ENCODE data around the gene PLEKHF1. TPM values are rescaled to one million over a fixed set of nuclear protein-coding genes. Genes with fewer than 3 reads are reported as not detected.
A peak's percentile ranks its signal among the peaks of the same experiment; 100 is the strongest.
"Not testable (repeated sequence)": the region's sequence is repeated elsewhere in the genome, so short reads cannot be mapped to it uniquely, and the experiment has no call there.

The PLEKHF1 gene
- total RNA-seq, 1 donor from 2014 or later, result 29.4 TPM

- Mint-ChIP-seq H3K9me3 (ENCODE audit: low read depth) (no peaks in the 10 kb centered on the region), H3K4me1 (ENCODE audit: low read depth) (peaks cover 42% of the 10 kb centered on the region), H3K36me3 (ENCODE audit: low read depth) (peaks cover 6% of the 10 kb centered on the region), H3K27ac (ENCODE audit: unreplicated experiment) (peak overlapping the region; percentile 82), H3K4me3 (ENCODE audit: unreplicated experiment) (no peak overlapping the region), H3K27me3 (ENCODE audit: low read depth) (no peaks in the 10 kb centered on the region)
- DNase-seq (ENCODE audit: low spot score), result no peak
- no peak for TF ChIP-seq CTCF (IDR thresholded peaks at IDR 0.05)
Measured at GRCh38 chr19:29708554-29709439, 43.5 kb downstream of the PLEKHF1 start.

- H3K36me3 Mint-ChIP-seq (ENCODE audit: low read depth); H3K27me3 Mint-ChIP-seq (ENCODE audit: low read depth); H3K27ac Mint-ChIP-seq (ENCODE audit: unreplicated experiment); DNase-seq (ENCODE audit: low spot score); H3K4me3 Mint-ChIP-seq (ENCODE audit: unreplicated experiment); H3K9me3 Mint-ChIP-seq (ENCODE audit: low read depth): not testable (repeated sequence)
- H3K4me1 Mint-ChIP-seq (ENCODE audit: low read depth), result peaks cover 48% of the 10 kb centered on the region
Measured at GRCh38 chr19:29709440-29709798, 44.2 kb downstream of the PLEKHF1 start.

GRCh38 chr19:29711584-29712132 is 46.4 kb downstream of the PLEKHF1 start:
- H3K4me3 Mint-ChIP-seq (ENCODE audit: unreplicated experiment), result no peak overlapping the region
- H3K27ac Mint-ChIP-seq (ENCODE audit: unreplicated experiment), result no peak overlapping the region
- no peak for TF ChIP-seq CTCF (IDR thresholded peaks at IDR 0.05)
- H3K27me3 Mint-ChIP-seq (ENCODE audit: low read depth), result no peaks in the 10 kb centered on the region
- H3K36me3 Mint-ChIP-seq (ENCODE audit: low read depth), result peaks cover 2% of the 10 kb centered on the region
- no peak for DNase-seq (ENCODE audit: low spot score)
- H3K4me1 Mint-ChIP-seq (ENCODE audit: low read depth), result peaks cover 63% of the 10 kb centered on the region
- no peaks in the 10 kb centered on the region for H3K9me3 Mint-ChIP-seq (ENCODE audit: low read depth)

- H3K27ac Mint-ChIP-seq (ENCODE audit: unreplicated experiment), result no peak overlapping the region
Measured at GRCh38 chr19:29712744-29713516, 47.7 kb downstream of the PLEKHF1 start.

GRCh38 chr19:29714371-29714952 is 49.2 kb downstream of the PLEKHF1 start:
- Mint-ChIP-seq H3K4me3 (ENCODE audit: unreplicated experiment) (peak overlapping the region; percentile 71), H3K9me3 (ENCODE audit: low read depth) (no peaks in the 10 kb centered on the region), H3K4me1 (ENCODE audit: low read depth) (peaks cover 53% of the 10 kb centered on the region), H3K27ac (ENCODE audit: unreplicated experiment) (peak overlapping the region; percentile 53), H3K36me3 (ENCODE audit: low read depth) (peaks cover 2% of the 10 kb centered on the region), H3K27me3 (ENCODE audit: low read depth) (no peaks in the 10 kb centered on the region)
- no peak for DNase-seq (ENCODE audit: low spot score)
- no peak for TF ChIP-seq CTCF (IDR thresholded peaks at IDR 0.05)

More at GRCh38 chr19:29712744-29713516, 47.7 kb downstream of the PLEKHF1 start:
- Mint-ChIP-seq H3K9me3 (ENCODE audit: low read depth) (no peaks in the 10 kb centered on the region), H3K36me3 (ENCODE audit: low read depth) (peaks cover 2% of the 10 kb centered on the region), H3K4me1 (ENCODE audit: low read depth) (peaks cover 64% of the 10 kb centered on the region), H3K4me3 (ENCODE audit: unreplicated experiment) (peak overlapping the region; percentile 24), H3K27me3 (ENCODE audit: low read depth) (no peaks in the 10 kb centered on the region)
- TF ChIP-seq CTCF (IDR thresholded peaks at IDR 0.05), result no peak
- no peak for DNase-seq (ENCODE audit: low spot score)
